ENCODE results near the gene MOCOS. TPM values are rescaled to one million over a fixed set of nuclear protein-coding genes. Genes with fewer than 3 reads are reported as not detected.

Gene MOCOS
- total RNA-seq, 1 donor from 2014 or later: 2.0 TPM

DNA sequence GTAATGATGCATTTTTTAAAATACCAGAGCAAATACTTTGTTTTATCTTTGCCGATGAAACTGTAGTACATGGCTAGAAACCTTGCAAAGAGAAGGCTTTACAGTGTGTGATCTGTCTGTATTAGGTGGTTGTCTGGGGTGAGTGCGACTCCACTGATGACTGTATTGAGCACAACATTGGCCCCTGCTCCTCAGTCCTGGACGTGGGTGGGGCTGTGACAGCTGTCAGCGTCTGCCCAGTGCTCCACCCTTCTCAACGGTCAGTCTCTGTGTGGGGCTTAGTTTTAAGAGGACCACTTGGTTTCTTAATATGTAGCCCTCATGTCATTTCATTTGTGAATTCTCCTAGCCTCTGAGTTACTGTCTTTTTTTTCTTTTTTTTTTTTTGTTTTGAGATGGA, 17.4 kb upstream of the MOCOS start:
- Mint-ChIP-seq H3K9me3 (ENCODE audit: low read depth) (no peaks in the 10 kb centered on the region), H3K27ac (no peak overlapping the region), H3K27me3 (no peaks in the 10 kb centered on the region), H3K4me1 (ENCODE audit: low read depth) (no peaks in the 10 kb centered on the region), H3K4me3 (ENCODE audit: low read depth) (no peak overlapping the region), H3K36me3 (ENCODE audit: insufficient read depth) (peaks cover 21% of the 10 kb centered on the region)
- DNase-seq (ENCODE audit: low spot score, unreplicated experiment): no peak
- TF ChIP-seq, protein P1, sequence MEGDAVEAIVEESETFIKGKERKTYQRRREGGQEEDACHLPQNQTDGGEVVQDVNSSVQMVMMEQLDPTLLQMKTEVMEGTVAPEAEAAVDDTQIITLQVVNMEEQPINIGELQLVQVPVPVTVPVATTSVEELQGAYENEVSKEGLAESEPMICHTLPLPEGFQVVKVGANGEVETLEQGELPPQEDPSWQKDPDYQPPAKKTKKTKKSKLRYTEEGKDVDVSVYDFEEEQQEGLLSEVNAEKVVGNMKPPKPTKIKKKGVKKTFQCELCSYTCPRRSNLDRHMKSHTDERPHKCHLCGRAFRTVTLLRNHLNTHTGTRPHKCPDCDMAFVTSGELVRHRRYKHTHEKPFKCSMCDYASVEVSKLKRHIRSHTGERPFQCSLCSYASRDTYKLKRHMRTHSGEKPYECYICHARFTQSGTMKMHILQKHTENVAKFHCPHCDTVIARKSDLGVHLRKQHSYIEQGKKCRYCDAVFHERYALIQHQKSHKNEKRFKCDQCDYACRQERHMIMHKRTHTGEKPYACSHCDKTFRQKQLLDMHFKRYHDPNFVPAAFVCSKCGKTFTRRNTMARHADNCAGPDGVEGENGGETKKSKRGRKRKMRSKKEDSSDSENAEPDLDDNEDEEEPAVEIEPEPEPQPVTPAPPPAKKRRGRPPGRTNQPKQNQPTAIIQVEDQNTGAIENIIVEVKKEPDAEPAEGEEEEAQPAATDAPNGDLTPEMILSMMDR (IDR thresholded peaks at IDR 0.05; ENCODE audit: unreplicated experiment): no peak

DNA sequence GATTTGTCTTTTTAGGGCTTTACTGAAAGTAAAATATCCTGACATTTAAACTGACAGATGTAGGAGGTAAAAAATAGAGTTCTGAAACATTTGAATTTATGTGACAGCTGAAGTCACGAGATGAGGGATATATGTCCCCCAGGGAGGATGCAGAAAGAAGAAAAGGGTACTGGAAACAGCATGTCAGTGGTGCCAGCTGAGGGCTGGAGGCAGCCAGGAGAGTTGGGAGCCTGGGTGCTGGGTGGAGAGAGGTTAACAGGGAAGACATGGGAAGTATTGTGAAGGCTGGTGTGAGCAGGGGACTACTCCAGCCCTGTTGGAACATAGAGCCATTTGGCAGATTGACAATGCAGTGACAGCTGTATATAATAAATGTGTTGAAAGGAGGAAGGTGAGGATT, 11.8 kb upstream of the MOCOS start:
- no peak overlapping the region for H3K4me3 Mint-ChIP-seq (ENCODE audit: low read depth)
- H3K27ac Mint-ChIP-seq: no peak overlapping the region

GRCh38 chr18:36176177-36176584, 11.1 kb upstream of the MOCOS start:
- no peaks in the 10 kb centered on the region for H3K27me3 Mint-ChIP-seq
- TF ChIP-seq, protein P1 (IDR thresholded peaks at IDR 0.05; ENCODE audit: unreplicated experiment): no peak
- H3K9me3 Mint-ChIP-seq (ENCODE audit: low read depth): no peaks in the 10 kb centered on the region
- no peaks in the 10 kb centered on the region for H3K4me1 Mint-ChIP-seq (ENCODE audit: low read depth)
- H3K36me3 Mint-ChIP-seq (ENCODE audit: insufficient read depth): peaks cover 8% of the 10 kb centered on the region
- H3K4me3 Mint-ChIP-seq (ENCODE audit: low read depth): no peak overlapping the region
- no peak for DNase-seq (ENCODE audit: low spot score, unreplicated experiment)
- no peak overlapping the region for H3K27ac Mint-ChIP-seq

More for the DNA sequence above, 11.8 kb upstream of the MOCOS start:
- H3K36me3 Mint-ChIP-seq (ENCODE audit: insufficient read depth): peaks cover 8% of the 10 kb centered on the region
- no peak for DNase-seq (ENCODE audit: low spot score, unreplicated experiment)
- no peaks in the 10 kb centered on the region for H3K4me1 Mint-ChIP-seq (ENCODE audit: low read depth)
- H3K27me3 Mint-ChIP-seq: no peaks in the 10 kb centered on the region
- H3K9me3 Mint-ChIP-seq (ENCODE audit: low read depth): no peaks in the 10 kb centered on the region
- TF ChIP-seq, protein P1 (IDR thresholded peaks at IDR 0.05; ENCODE audit: unreplicated experiment): no peak

GRCh38 chr18:36176711-36177110, 10.6 kb upstream of the MOCOS start:
- DNase-seq (ENCODE audit: low spot score, unreplicated experiment): no peak
- Mint-ChIP-seq H3K4me1 (ENCODE audit: low read depth) (no peaks in the 10 kb centered on the region), H3K9me3 (ENCODE audit: low read depth) (no peaks in the 10 kb centered on the region), H3K36me3 (ENCODE audit: insufficient read depth) (peaks cover 7% of the 10 kb centered on the region), H3K27ac (no peak overlapping the region), H3K4me3 (ENCODE audit: low read depth) (no peak overlapping the region), H3K27me3 (no peaks in the 10 kb centered on the region)
- TF ChIP-seq, protein P1 (IDR thresholded peaks at IDR 0.05; ENCODE audit: unreplicated experiment): no peak

DNA sequence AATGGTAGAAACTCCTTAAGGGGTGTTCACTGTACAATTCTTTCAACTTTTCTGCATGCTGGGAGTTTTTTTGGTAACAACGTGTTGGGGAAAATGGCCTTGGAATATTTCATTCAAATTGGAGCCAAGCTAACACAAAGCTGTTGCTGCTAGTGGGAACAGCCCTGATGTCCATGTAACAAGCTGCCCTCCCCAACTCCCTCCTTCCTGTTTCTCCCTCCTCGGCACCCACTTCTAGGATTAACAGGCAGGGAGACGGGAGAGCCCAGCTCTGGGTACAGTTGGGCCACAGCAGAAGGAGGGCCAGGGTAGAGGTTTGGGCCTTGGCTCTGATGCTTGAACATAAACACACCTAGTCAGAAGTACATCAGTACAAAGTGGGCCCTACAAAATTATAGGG, 9.4 kb upstream of the MOCOS start:
- Mint-ChIP-seq H3K4me3 (ENCODE audit: low read depth) (no peak overlapping the region), H3K4me1 (ENCODE audit: low read depth) (no peaks in the 10 kb centered on the region), H3K27me3 (peaks cover 2% of the 10 kb centered on the region), H3K36me3 (ENCODE audit: insufficient read depth) (peaks cover 4% of the 10 kb centered on the region), H3K9me3 (ENCODE audit: low read depth) (no peaks in the 10 kb centered on the region), H3K27ac (no peak overlapping the region)
- TF ChIP-seq, protein P1 (IDR thresholded peaks at IDR 0.05; ENCODE audit: unreplicated experiment): no peak
- DNase-seq (ENCODE audit: low spot score, unreplicated experiment): no peak
